ENCODE data around the gene TPCN1. TPM values are rescaled to one million over a fixed set of nuclear protein-coding genes. Genes with fewer than 3 reads are reported as not detected.

Gene TPCN1
- total RNA-seq, 2 experiments from 2014 or later = 22.6 to 25.0 TPM

DNA sequence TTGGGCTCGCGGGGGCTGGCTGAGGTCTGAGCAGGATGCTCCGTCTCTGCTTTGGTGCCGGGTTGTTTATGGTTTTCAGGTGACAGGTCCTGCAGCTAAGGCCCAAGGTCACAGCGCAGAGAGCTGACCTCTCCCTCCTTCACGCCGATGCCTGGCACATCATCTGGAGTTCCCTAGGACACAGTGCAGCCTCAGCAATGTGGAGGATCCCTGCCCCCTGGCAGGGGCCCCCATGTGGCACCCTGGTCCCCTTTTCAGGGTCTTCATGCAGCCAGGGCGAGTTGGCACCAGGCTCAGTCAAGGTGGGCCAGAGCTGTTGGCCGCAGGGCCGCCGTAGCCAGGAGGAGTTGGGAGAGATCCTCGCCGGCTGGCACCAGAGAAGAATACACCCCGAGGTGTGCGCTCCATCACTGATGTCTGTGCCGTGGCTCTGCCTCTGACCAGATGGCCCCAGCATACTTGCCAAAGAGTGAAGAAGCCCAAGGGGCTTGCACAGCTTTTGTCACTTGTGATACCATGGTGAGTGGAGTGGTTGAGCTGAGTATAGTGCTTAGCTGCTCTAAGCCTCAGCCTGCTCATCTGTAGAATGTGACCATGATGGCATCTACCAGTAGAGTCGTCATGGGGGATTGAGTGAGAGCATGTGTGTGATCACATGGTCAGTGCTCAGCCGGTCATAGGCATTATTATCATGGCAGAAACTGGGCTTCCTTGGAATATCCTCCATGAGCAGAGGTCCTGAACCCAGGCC lies 11.0 kb downstream of the TPCN1 start:
- ChIA-PET POLR2A (interaction anchor here (0.9 to 1.7 kb wide), 2 partner anchors 10 to 24 kb away, joined by 3 to 4 read pairs; no protein-coding TSS in a partner anchor), CTCF (interaction anchor here (0.7 to 0.9 kb wide), 3 partner anchors 10 to 44 kb away, joined by 3 to 5 read pairs (median 3); partner anchors contain the start of gene TPCN1)

DNA sequence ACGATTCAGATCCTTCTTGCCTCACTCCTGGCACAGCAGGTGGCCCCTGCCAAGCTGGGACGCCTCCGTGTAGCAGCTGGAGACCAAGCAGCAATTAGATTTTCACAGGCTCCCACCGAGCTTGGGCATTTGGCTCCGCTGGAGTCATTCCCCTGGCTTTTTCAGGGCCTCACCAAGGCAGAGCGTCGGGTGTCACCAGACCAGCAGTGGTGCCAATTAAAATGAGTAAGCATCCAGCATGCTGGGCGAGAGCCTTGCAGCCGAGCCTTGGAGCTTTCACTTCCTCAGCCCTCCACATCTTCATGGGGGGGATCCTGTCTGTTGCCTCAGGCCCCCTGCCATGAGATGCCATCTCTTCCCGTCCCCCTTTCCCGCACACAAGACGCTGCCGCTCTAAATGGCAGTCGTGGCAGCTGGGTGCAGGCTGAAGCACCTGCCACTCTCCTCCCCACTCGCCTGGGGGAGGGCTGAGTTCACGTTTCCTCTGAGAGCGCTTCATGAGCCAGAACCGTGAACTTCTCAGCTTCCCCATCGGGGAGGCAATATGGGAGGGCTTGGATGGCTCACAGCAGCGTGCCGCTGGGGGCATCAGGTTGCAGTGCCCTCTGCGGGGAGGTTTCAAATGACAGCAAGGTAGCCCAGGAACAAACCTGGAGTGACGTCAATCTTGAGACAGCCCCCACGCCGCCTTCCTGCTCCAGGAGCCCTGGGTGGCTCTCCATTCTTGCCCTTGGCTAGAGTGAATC lies 11.7 kb downstream of the TPCN1 start:
- POLR2A ChIA-PET = interaction anchor here (0.9 to 1.7 kb wide), 2 partner anchors 11 to 25 kb away, joined by 3 to 4 read pairs; no protein-coding TSS in a partner anchor

DNA sequence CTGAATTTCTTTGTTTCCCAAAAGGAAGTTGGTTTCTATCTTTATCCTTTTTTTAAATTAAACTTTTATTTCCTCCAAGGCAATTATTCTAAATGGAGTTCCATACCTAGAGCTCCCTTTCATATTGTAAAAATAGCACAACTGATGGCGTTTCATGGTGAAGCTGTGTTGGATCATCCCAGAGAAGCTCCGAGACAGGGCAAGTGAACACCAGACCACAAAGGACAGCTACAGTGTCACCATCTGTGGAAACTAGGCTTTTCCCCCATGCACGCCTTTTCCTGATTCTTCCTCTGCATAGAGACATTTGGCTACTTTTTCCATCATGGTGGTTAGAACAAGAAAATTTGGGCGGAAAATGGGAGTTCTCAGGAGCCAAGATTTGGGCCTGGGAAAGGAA lies 12.7 kb downstream of the TPCN1 start:
- CTCF ChIA-PET = no interaction called here
- POLR2A ChIA-PET = interaction anchor here (1.7 kb wide), 1 partner anchor 12 kb away, joined by 4 read pairs; no protein-coding TSS in a partner anchor

More for the DNA sequence above, 11.7 kb downstream of the TPCN1 start:
- CTCF ChIA-PET = interaction anchor here (0.6 to 0.9 kb wide), 3 partner anchors 10 to 45 kb away, joined by 3 to 5 read pairs (median 3); no protein-coding TSS in a partner anchor

- CTCF ChIA-PET = no interaction called here
Observed at GRCh38 chr12:113234483-113234882, 13.2 kb downstream of the TPCN1 start.

DNA sequence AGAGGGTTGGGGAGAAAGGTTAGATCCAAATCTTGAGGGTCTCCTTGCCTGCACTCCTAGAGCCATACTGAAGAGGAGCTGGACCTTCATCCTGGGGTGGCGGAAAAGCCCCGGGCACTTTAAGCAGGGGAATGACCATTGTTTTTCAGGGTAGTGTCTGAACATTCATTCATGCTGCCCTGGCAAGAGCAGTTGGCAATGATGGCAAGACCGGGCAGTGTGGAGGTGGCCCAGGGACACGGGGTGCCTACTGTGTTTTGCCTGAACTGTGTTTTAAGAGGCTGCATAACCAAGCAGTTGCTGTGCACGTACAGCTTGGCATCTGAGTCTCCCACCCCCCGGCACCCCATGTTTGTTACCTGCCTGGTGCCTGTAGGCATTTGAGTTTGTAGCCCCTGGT lies 14.7 kb downstream of the TPCN1 start:
- CTCF ChIA-PET = no interaction called here
- POLR2A ChIA-PET = no interaction called here

More at GRCh38 chr12:113234483-113234882, 13.2 kb downstream of the TPCN1 start:
- POLR2A ChIA-PET = no interaction called here

GRCh38 chr12:113236539-113237399 lies 15.5 kb downstream of the TPCN1 start:
- CTCF ChIA-PET = interaction anchor here (1.5 kb wide), 1 partner anchor 23 kb away, joined by 5 read pairs; no protein-coding TSS in a partner anchor
- POLR2A ChIA-PET = no interaction called here

DNA sequence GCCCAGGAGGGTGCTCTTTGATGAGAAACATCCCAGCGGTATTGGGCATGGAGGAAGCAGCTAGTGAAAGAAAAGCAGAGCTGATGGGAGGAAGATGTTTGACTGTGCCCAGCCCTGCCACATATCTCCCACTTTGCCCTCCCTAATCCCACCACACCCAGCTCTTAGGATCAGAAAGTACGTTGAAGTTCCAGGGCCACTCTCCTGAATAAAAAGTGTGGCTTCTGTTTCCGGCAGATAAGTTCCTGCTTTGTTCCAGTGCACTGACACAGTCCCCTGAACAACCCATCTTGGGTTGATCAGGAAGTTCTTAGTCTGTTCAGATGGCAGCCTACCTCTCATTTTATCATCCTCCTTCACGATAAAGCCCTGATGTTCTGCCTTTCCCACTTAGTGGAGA lies 16.5 kb downstream of the TPCN1 start:
- POLR2A ChIA-PET = no interaction called here
- CTCF ChIA-PET = interaction anchor here (1.5 kb wide), 1 partner anchor 22 kb away, joined by 5 read pairs; no protein-coding TSS in a partner anchor

DNA sequence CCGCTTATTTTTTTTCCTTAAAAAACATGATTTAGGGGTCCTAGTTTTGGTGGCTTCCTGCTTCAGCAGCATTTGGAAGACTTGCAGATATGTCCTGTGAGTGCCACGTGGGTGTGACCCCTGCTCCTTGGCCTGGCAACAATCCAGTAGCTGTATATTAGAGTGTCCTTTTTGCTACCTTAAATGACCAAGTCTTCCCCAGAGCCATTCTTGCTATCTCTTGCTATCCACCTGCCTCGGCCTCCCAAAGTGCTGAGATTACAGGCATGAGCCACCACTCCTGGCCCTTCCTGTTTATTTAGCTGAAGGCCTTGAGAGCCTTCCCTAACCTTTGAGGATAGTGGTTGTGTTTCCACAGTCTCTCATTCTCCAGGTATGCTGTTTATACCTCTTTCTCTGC lies 17.0 kb downstream of the TPCN1 start:
- POLR2A ChIA-PET = interaction anchor here (0.8 kb wide), 1 partner anchor 14 kb away, joined by 3 read pairs; no protein-coding TSS in a partner anchor

GRCh38 chr12:113239288-113239771 lies 18.1 kb downstream of the TPCN1 start:
- CTCF ChIA-PET = no interaction called here
- POLR2A ChIA-PET = interaction anchor here (0.8 kb wide), 1 partner anchor 13 kb away, joined by 3 read pairs; no protein-coding TSS in a partner anchor

More for the DNA sequence above, 17.0 kb downstream of the TPCN1 start:
- CTCF ChIA-PET = interaction anchor here (1.5 kb wide), 1 partner anchor 22 kb away, joined by 5 read pairs; no protein-coding TSS in a partner anchor

DNA sequence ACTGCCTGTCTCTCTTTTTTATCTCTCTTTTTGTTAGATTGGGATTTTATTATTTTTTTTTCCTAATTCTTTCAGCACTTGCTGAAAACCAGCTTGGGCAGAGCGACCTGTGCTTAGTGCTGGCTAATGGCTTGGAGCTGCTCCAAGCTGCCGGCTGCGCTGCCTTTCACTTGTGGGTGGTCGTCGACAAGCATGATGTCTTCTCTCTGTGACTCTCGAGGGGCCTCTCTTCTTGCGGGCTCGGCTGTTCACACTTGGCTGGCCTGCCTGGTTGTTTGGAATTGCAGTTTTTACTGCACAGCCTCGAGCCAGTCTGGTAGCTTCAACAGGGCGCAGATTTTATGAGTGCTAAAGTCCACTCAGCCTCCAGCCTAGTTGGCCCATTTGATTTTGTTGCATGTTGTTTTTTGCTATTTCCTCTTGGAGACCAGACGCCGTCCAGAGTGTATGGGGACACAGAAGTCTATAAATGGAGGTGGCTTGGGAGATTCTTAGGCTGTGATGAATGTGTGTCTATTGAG lies 18.6 kb downstream of the TPCN1 start:
- ChIA-PET POLR2A (no interaction called here), CTCF (no interaction called here)

GRCh38 chr12:113240395-113240794 lies 19.1 kb downstream of the TPCN1 start:
- ChIA-PET CTCF (no interaction called here), POLR2A (no interaction called here)

- ChIA-PET POLR2A (no interaction called here), CTCF (no interaction called here)
Observed at GRCh38 chr12:113241191-113242025, 20.1 kb downstream of the TPCN1 start.

- POLR2A ChIA-PET = no interaction called here
- CTCF ChIA-PET = no interaction called here
Observed at GRCh38 chr12:113242026-113242418, 20.8 kb downstream of the TPCN1 start.

DNA sequence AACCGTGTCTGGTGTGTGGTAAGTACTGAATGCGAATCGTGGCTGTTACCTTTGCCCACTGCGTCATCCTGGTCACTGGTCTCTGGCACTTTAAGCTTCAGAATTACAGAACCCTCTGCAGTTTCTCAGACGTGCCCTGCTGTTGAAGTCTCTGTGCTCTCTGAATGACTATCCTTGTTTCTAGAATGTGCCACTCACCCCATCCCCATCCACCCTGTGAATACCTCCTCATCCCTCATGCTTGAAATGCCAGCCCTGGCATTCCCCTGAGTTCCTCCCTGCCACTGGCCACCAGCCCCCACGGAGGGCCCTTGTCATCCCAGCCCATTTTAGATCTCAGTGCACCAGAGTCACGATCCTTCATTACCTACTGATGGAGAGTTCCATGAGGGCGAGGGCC lies 21.3 kb downstream of the TPCN1 start:
- ChIA-PET CTCF (no interaction called here), POLR2A (no interaction called here)

DNA sequence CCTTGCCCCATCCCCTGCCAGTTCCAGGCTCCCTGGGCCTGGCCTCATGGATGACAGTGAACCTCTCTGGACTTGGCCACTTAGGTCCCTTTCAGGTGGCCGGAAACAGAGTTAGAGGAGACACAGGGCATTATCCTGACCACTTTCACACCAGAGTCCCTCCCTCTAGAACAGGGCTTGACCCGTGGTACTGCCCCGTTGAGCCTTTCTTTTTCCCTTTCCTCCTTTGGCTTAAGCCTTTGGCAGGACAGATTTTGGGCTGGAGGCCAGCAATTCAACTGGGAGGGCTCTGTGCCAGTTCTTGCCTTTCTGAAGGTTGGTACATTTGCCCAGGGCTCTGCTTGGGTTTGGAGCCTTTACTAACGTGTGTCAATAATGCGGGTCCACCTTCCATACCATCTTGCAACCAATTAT lies 22.8 kb downstream of the TPCN1 start:
- POLR2A ChIA-PET = no interaction called here
- CTCF ChIA-PET = no interaction called here

- CTCF ChIA-PET = no interaction called here
- POLR2A ChIA-PET = no interaction called here
Observed at GRCh38 chr12:113244478-113244958, 23.3 kb downstream of the TPCN1 start.

- ChIA-PET CTCF (no interaction called here), POLR2A (interaction anchor here (0.6 kb wide), 1 partner anchor 23 kb away, joined by 3 read pairs; no protein-coding TSS in a partner anchor)
Observed at GRCh38 chr12:113245695-113246477, 24.6 kb downstream of the TPCN1 start.

All from activated CD8-positive, alpha-beta memory T cell treated with anti-CD3 and anti-CD28 coated beads for 36 hours (primary cell).